ENCODE data around the gene FAXDC2. TPM values are rescaled to one million over a fixed set of nuclear protein-coding genes. Genes with fewer than 3 reads are reported as not detected.

Gene FAXDC2
- total and polyA plus RNA-seq, 2 of the 13 experiments (the other 11 are each of a cell fraction or from before 2014, with no cell fraction given): 4.7 to 58.8 TPM

DNA sequence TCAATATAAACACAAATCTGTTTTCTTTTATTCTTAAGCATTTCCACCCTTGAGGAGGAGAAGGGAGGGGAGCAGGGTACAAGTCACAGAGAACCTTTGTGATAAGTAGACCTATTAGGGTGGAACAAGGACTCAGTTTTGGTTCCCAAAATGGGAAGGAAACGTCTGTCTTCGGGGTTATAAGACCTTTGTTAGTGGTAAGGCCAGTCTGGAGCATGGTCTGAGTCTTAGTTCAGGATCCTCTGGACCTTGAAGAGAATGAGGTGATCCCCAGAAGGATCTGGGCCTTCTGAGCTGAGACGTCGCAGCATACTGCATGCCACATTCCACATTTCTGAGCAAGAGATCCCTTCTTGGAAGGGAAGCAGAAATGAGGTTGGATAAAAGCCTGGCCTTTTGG lies 37.2 kb downstream of the FAXDC2 start:
- H3K27ac ChIP-seq (ENCODE audit: extremely low read length, insufficient read depth, low read length): no peak overlapping the region
- no peak for FAIRE-seq
- no TSS peak for BruUV-seq (replicated peaks)
- no peaks in the 10 kb centered on the region for H3K9me3 ChIP-seq (ENCODE audit: low read length)
- DNase-seq (ENCODE audit: low spot score): no peak
- CTCF ChIA-PET (ENCODE audit: low intra/inter-chr PET ratio, low total read pairs): no interaction called here
- in situ Hi-C loops (cut with HindIII; ENCODE audit: extremely low pct_ligation_motif_present, low pct_unique_long_range_greater_than_20kb) (loop anchor here (5.0 kb wide), 1 partner anchor 166 kb away; no protein-coding TSS in a partner anchor), intact Hi-C loops (cut with micrococcal nuclease; ENCODE audit: unreplicated experiment) (no loop called here)
- ATAC-seq: no peak
- TF ChIP-seq SP2 (CRISPR knock-in tag; IDR thresholded peaks at IDR 0.05) (no peak), RBM22 (optimal IDR thresholded peaks at IDR 0.05; ENCODE audit: low read length) (peak; percentile 37)
- H3K9ac ChIP-seq (ENCODE audit: insufficient read depth, low read depth, low read length): no peak overlapping the region
- 96% methylated on average over 4 of the region's 4 CpGs for WGBS (ENCODE audit: low lambda C conversion rate)
- peaks cover 14% of the 10 kb centered on the region for H3K4me1 ChIP-seq (ENCODE audit: insufficient read depth, low read length)
- H3K79me2 ChIP-seq (ENCODE audit: insufficient read depth, low read length): no peaks in the 10 kb centered on the region
- no peak overlapping the region for H2AFZ ChIP-seq (ENCODE audit: low read length)
- H3K4me2 ChIP-seq (ENCODE audit: low read depth, low read length): no peak overlapping the region
- H4K20me1 ChIP-seq (ENCODE audit: insufficient read depth, low read length): peaks cover 3% of the 10 kb centered on the region
- peaks cover 30 to 72% of the 10 kb centered on the region in 2 experiments for H3K36me3 ChIP-seq (replicated peaks in 1 of 2; ENCODE audit: control insufficient read depth in 1 of 2, insufficient read depth in 2 of 2, low read length in 2 of 2)
- H3K4me3 ChIP-seq (replicated peaks in 1 of 3; ENCODE audit: insufficient read depth in 1 of 3, low read depth in 2 of 3, low read length in 3 of 3): no peak overlapping the region
- no peaks in the 10 kb centered on the region for H3K27me3 ChIP-seq (ENCODE audit: control insufficient read depth in 1 of 2, insufficient read depth in 2 of 2, low read length in 2 of 2)
- POLR2A ChIA-PET: no interaction called here

DNA sequence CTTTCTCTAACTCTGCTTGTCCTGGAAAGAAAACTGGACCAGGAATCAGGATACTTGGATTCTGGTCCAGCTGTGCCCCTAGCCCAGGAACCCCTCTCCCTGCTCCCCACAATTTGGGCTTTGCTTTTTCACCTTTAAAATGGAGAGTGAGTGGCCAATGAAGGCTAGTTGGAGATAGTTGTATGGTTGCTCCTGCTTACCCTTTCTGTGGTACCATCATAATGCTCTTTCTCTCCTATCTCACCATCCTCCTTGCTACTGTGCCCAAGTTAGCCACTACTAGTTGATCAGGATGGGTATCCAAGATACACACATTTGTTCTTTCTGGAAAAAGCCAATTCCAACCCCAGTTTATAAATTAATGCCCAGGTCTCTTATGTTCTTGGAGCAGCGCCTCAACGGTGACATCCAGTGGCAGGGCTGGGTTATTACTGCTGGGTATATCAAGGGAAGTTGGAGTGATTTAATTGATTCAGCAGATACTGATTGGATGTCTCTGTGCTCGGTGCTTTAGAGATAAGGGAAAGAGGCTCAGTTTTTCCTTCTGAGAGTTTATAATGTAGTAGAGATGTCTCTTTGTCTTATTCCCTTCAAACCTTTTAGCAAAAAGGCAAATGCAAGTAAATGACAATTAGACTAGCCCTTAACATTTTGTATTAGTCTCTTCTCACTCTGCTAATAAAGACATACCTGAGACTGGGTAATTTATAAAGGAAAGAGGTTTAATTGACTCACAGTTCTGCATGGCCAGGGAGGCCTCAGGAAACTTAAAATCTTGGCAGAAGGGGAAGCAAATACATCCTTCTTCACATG lies 38.5 kb downstream of the FAXDC2 start:
- no peaks in the 10 kb centered on the region for H3K27me3 ChIP-seq (ENCODE audit: control insufficient read depth in 1 of 2, insufficient read depth in 2 of 2, low read length in 2 of 2)
- H3K9ac ChIP-seq (ENCODE audit: insufficient read depth, low read depth, low read length): no peak overlapping the region
- H3K27ac ChIP-seq (ENCODE audit: extremely low read length, insufficient read depth, low read length): no peak overlapping the region
- peaks cover 32 to 77% of the 10 kb centered on the region in 2 experiments for H3K36me3 ChIP-seq (replicated peaks in 1 of 2; ENCODE audit: control insufficient read depth in 1 of 2, insufficient read depth in 2 of 2, low read length in 2 of 2)
- H3K4me3 ChIP-seq (replicated peaks in 1 of 3; ENCODE audit: insufficient read depth in 1 of 3, low read depth in 2 of 3, low read length in 3 of 3): no peak overlapping the region
- in situ Hi-C loops (cut with HindIII; ENCODE audit: extremely low pct_ligation_motif_present, low pct_unique_long_range_greater_than_20kb): loop anchor here (5.0 kb wide), 1 partner anchor 165 kb away; no protein-coding TSS in a partner anchor
- WGBS (ENCODE audit: low lambda C conversion rate): 72% methylated on average over 3 of the region's 3 CpGs
- H3K4me1 ChIP-seq (ENCODE audit: insufficient read depth, low read length): peaks cover 14% of the 10 kb centered on the region
- FAIRE-seq (peak; percentile 53), DNase-seq (ENCODE audit: low spot score) (peak; percentile 44), ATAC-seq (peak; percentile 52)
- CTCF ChIA-PET (ENCODE audit: low intra/inter-chr PET ratio, low total read pairs): interaction anchor here (1.9 kb wide), 1 partner anchor 161 kb away, joined by 29 read pairs; no protein-coding TSS in a partner anchor
- H2AFZ ChIP-seq (ENCODE audit: low read length): no peak overlapping the region
- H3K79me2 ChIP-seq (ENCODE audit: insufficient read depth, low read length): no peaks in the 10 kb centered on the region
- H4K20me1 ChIP-seq (ENCODE audit: insufficient read depth, low read length): peaks cover 5% of the 10 kb centered on the region; the same call in 1 of the 2 replicates
- no peak overlapping the region for H3K4me2 ChIP-seq (ENCODE audit: low read depth, low read length)
- intact Hi-C loops (cut with micrococcal nuclease; ENCODE audit: unreplicated experiment): loop anchor here (1.0 kb wide), 1 partner anchor 162 kb away; no protein-coding TSS in a partner anchor
- H3K9me3 ChIP-seq (ENCODE audit: low read length): no peaks in the 10 kb centered on the region
- POLR2A ChIA-PET: no interaction called here
- BruUV-seq (replicated peaks): no TSS peak
- TF ChIP-seq RAD21 (CRISPR knock-in tag; IDR thresholded peaks at IDR 0.05) (peak; percentile 56; the same call in 1 of the 2 replicates), ZNF33B (CRISPR knock-in tag; IDR thresholded peaks at IDR 0.05) (no peak), MAF1 (CRISPR knock-in tag; IDR thresholded peaks at IDR 0.05; ENCODE audit: borderline replicate concordance) (no peak), ZFP90 (CRISPR knock-in tag; IDR thresholded peaks at IDR 0.05; ENCODE audit: borderline replicate concordance) (no peak), HNRNPLL (IDR thresholded peaks at IDR 0.05; ENCODE audit: low read depth, low read length, poor library complexity, severe bottlenecking) (no peak), ZNF577 (CRISPR knock-in tag; IDR thresholded peaks at IDR 0.05; ENCODE audit: borderline replicate concordance, low read depth) (no peak), MIXL1 (CRISPR knock-in tag; IDR thresholded peaks at IDR 0.05) (peak; percentile 36; the same call in 1 of the 2 replicates), RBM39 (IDR thresholded peaks at IDR 0.05; ENCODE audit: low read depth, low read length, poor library complexity, severe bottlenecking) (no peak), ZNF441 (CRISPR knock-in tag; IDR thresholded peaks at IDR 0.05; ENCODE audit: borderline replicate concordance) (no peak), HNRNPL (IDR thresholded peaks at IDR 0.05; ENCODE audit: low read depth, low read length) (no peak), ETV5 (CRISPR knock-in tag; IDR thresholded peaks at IDR 0.05; ENCODE audit: borderline replicate concordance) (no peak), JUND (CRISPR knock-in tag; IDR thresholded peaks at IDR 0.05) (no peak), RFXANK (CRISPR knock-in tag; IDR thresholded peaks at IDR 0.05) (no peak)
- TF ChIP-seq, protein P1, sequence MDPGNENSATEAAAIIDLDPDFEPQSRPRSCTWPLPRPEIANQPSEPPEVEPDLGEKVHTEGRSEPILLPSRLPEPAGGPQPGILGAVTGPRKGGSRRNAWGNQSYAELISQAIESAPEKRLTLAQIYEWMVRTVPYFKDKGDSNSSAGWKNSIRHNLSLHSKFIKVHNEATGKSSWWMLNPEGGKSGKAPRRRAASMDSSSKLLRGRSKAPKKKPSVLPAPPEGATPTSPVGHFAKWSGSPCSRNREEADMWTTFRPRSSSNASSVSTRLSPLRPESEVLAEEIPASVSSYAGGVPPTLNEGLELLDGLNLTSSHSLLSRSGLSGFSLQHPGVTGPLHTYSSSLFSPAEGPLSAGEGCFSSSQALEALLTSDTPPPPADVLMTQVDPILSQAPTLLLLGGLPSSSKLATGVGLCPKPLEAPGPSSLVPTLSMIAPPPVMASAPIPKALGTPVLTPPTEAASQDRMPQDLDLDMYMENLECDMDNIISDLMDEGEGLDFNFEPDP (CRISPR knock-in tag; conservative IDR thresholded peaks at IDR 0.05): 0 out of 2 replicates have a peak, but pooled peaks have one; percentile 90
- TF ChIP-seq, protein P2, sequence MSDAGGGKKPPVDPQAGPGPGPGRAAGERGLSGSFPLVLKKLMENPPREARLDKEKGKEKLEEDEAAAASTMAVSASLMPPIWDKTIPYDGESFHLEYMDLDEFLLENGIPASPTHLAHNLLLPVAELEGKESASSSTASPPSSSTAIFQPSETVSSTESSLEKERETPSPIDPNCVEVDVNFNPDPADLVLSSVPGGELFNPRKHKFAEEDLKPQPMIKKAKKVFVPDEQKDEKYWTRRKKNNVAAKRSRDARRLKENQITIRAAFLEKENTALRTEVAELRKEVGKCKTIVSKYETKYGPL (CRISPR knock-in tag; IDR thresholded peaks at IDR 0.05): no peak

All from HepG2 (cell line).